Right cardiac atrium (tissue), 5 donors: ENCODE results near the gene APP. TPM values are rescaled to one million over a fixed set of nuclear protein-coding genes. Genes with fewer than 3 reads are reported as not detected.

Experiments
- ATAC-seq, 2 donors: fragments of 200-7000 bp; cut with Tn5 transposase; one replicate each; pipeline versions ENCODE4 v1.8.0 to v1.9.1; 2020; ENCODE audit warnings: moderate library complexity in 2 of 2, mild to moderate bottlenecking in 1 of 2
- DNase-seq, 3 donors: peaks; one replicate each; pipeline ENCODE4 v3.0.0-alpha.2; 2020
- H3K27ac ChIP-seq: one replicate; pipeline ENCODE4 v1.5.1; 2013; ENCODE audit warnings: mild to moderate bottlenecking, low read length, control low read depth, moderate library complexity
- H3K27me3 ChIP-seq: one replicate; pipeline ENCODE4 v1.6.1; 2013; ENCODE audit not compliant: control insufficient read depth, insufficient read depth
- H3K4me1 ChIP-seq: one replicate; pipeline ENCODE4 v1.6.1; 2013; ENCODE audit warnings: low read length; ENCODE audit not compliant: control insufficient read depth, insufficient read depth
- H3K4me3 ChIP-seq: one replicate; pipeline ENCODE4 v1.5.1; 2013; ENCODE audit warnings: low read length, control low read depth
- H3K9me3 ChIP-seq: one replicate; pipeline ENCODE4 v1.6.1; 2013; ENCODE audit warnings: low read length; ENCODE audit not compliant: control insufficient read depth
- WGBS: extraction: QIAGEN DNeasy Blood & Tissue Kit; methylation state at CpG from one replicate; pipeline ENCODE4 v1.1.7; 2013; 5-methylcytosine and 5-hydroxymethylcytosine counted together
- intact Hi-C, 4 donors: fragments of 100-400 bp; cut with DNase I; formaldehyde crosslinking; loops; one replicate each; pipeline versions ENCODE4 v1.11.0 to v1.14.0; 2022 to 2023
- polyA plus RNA-seq: library from polyadenylated mRNA; stranded (reverse); fragments of 200-250 nt; gene quantifications from one replicate; pipeline ENCODE4 v1.2.3, GENCODE V29; 2013
- total RNA-seq, 4 donors: library from RNA; stranded (reverse); fragmentation: NEBNext Ultra II Directional; extraction: Animal tissue kit (Norgen Biotek cat#: 25700); gene quantifications; one replicate each; pipeline ENCODE4 v1.2.1, GENCODE V29; 2021
- donor health status: healthy with polysubstance abuse.
- donor health status: DM: no; HTN: yes; CAD: no.
- donor health status: DM: no; HTN: no; CAD: no.
- donor health status: DM: no; HTN: yes; CAD: no; lungs with severe emphysema.
- donor health status: DM: yes; HTN: yes; CAD: no.

APP gene
- total and polyA plus RNA-seq, 5 donors: 277 to 535 (median 448) TPM

DNA sequence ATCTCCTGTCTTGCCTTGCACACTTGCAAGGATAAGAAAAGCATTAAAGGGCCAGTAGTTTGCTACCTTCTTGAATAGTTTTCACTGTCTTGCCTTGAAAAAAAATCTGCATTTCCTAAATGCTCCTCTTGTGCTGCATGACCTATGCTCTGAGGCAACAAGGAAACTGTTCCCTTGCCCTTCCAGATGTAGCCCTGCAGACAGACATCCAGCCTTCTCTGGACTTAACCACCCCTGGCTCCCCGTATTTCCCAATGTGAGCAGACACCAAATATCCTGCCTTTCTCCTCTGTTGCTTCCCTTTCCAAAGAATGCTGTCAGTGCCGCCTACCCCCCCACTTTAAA lies 258.2 kb downstream of the APP start:
- no peak overlapping the region for H3K4me3 ChIP-seq
- ATAC-seq (peak in 1 of 2 donors; percentile 31), DNase-seq (no peak)
- intact Hi-C loops: no loop called here
- WGBS: 63% methylated on average over 2 of the region's 2 CpGs
- no peaks in the 10 kb centered on the region for H3K27me3 ChIP-seq
- no peak overlapping the region for H3K27ac ChIP-seq
- peaks cover 9% of the 10 kb centered on the region for H3K4me1 ChIP-seq
- no peaks in the 10 kb centered on the region for H3K9me3 ChIP-seq

- Histone ChIP-seq H3K4me3 (no peak overlapping the region), H3K27ac (no peak overlapping the region), H3K9me3 (no peaks in the 10 kb centered on the region), H3K27me3 (no peaks in the 10 kb centered on the region), H3K4me1 (peaks cover 9% of the 10 kb centered on the region)
- ATAC-seq (peak; percentile 48 to 54), DNase-seq (peak; percentile 31 to 74 (median 72))
- intact Hi-C loops: no loop called here
- 77% methylated on average over 20 of the region's 20 CpGs for WGBS
Observed at GRCh38 chr21:25911730-25912401, 258.7 kb downstream of the APP start.

GRCh38 chr21:25910809-25911208 lies 259.8 kb downstream of the APP start:
- Histone ChIP-seq H3K27me3 (no peaks in the 10 kb centered on the region), H3K9me3 (no peaks in the 10 kb centered on the region), H3K4me3 (no peak overlapping the region), H3K4me1 (peaks cover 9% of the 10 kb centered on the region), H3K27ac (no peak overlapping the region)
- intact Hi-C loops: no loop called here
- DNase-seq (no peak), ATAC-seq (no peak)
- WGBS: 90% methylated on average over 1 of the region's 1 CpG

DNA sequence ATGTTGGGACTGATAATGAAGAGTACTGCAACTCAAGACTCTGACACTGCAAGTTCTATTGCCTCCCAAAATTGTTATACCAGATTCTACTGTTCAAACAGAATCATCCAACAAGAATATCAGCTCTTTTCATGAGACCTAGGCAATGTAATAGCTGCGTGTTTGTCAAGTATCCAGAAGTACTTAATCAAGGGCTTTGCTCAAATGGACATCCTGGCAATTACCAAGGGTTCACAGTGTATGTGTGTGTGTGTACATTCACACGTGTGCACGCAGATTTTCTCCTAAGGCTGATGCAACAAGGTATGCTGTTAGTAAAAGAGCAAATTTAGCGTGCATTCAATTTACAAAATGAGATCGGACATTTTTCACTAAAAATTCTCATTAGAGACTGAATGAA lies 261.2 kb downstream of the APP start:
- H3K4me3 ChIP-seq: no peak overlapping the region
- H3K27ac ChIP-seq: no peak overlapping the region
- no peaks in the 10 kb centered on the region for H3K27me3 ChIP-seq
- peaks cover 12% of the 10 kb centered on the region for H3K4me1 ChIP-seq
- intact Hi-C loops: no loop called here
- H3K9me3 ChIP-seq: no peaks in the 10 kb centered on the region
- ATAC-seq (no peak), DNase-seq (no peak)
- 92% methylated on average over 5 of the region's 5 CpGs for WGBS

GRCh38 chr21:25908495-25908894 lies 262.1 kb downstream of the APP start:
- no peak for DNase-seq
- WGBS: 67% methylated on average over 5 of the region's 5 CpGs
- Histone ChIP-seq H3K4me1 (peaks cover 9% of the 10 kb centered on the region), H3K27me3 (no peaks in the 10 kb centered on the region), H3K27ac (no peak overlapping the region), H3K9me3 (no peaks in the 10 kb centered on the region), H3K4me3 (no peak overlapping the region)
- intact Hi-C loops: no loop called here
- ATAC-seq: no peak

GRCh38 chr21:25907573-25908275 lies 262.8 kb downstream of the APP start:
- Histone ChIP-seq H3K27me3 (no peaks in the 10 kb centered on the region), H3K9me3 (no peaks in the 10 kb centered on the region), H3K27ac (no peak overlapping the region), H3K4me3 (no peak overlapping the region), H3K4me1 (peaks cover 9% of the 10 kb centered on the region)
- no peak for DNase-seq
- WGBS: 30% methylated on average over 3 of the region's 3 CpGs
- intact Hi-C loops: no loop called here
- ATAC-seq: peak; percentile 49 to 55

DNA sequence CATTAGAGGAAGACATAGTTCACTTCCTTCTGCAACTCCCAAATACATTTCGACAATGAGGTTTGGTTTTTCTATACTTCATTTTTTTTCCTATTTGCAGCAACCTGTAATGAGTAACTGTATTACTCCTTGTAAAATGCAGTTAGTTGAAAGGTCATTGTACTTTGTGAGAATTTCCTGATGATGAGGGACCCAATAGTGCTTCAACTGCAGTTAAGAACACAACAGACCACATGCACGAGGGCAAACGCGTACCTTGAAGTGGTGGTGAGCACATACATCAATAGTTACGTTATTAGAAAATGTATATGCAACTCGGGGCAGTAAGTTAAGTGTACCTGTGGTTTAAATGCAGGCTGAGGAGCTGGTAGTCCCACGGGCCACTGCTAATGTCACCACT lies 264.0 kb downstream of the APP start:
- intact Hi-C loops: no loop called here
- no peaks in the 10 kb centered on the region for H3K9me3 ChIP-seq
- no peak for ATAC-seq
- peaks cover 3% of the 10 kb centered on the region for H3K4me1 ChIP-seq
- no peak for DNase-seq
- no peak overlapping the region for H3K27ac ChIP-seq
- WGBS: 93% methylated on average over 7 of the region's 7 CpGs
- H3K4me3 ChIP-seq: no peak overlapping the region
- H3K27me3 ChIP-seq: no peaks in the 10 kb centered on the region

- intact Hi-C loops: no loop called here
- no peak for DNase-seq
- Histone ChIP-seq H3K27me3 (no peaks in the 10 kb centered on the region), H3K27ac (no peak overlapping the region), H3K4me3 (no peak overlapping the region), H3K9me3 (no peaks in the 10 kb centered on the region), H3K4me1 (peaks cover 3% of the 10 kb centered on the region)
- WGBS: 58% methylated on average over 6 of the region's 6 CpGs
- peak in 1 of 2 donors; percentile 38 for ATAC-seq
Observed at GRCh38 chr21:25905126-25905525, 265.4 kb downstream of the APP start.

- DNase-seq (no peak), ATAC-seq (no peak)
- no peak overlapping the region for H3K27ac ChIP-seq
- 84% methylated on average over 1 of the region's 1 CpG for WGBS
- H3K9me3 ChIP-seq: no peaks in the 10 kb centered on the region
- H3K4me1 ChIP-seq: peaks cover 6% of the 10 kb centered on the region
- intact Hi-C loops: no loop called here
- H3K27me3 ChIP-seq: no peaks in the 10 kb centered on the region
- no peak overlapping the region for H3K4me3 ChIP-seq
Observed at GRCh38 chr21:25904044-25904695, 266.4 kb downstream of the APP start.

- WGBS: 74% methylated on average over 5 of the region's 5 CpGs
- no peaks in the 10 kb centered on the region for H3K27me3 ChIP-seq
- no peaks in the 10 kb centered on the region for H3K9me3 ChIP-seq
- H3K4me1 ChIP-seq: peaks cover 6% of the 10 kb centered on the region
- H3K4me3 ChIP-seq: no peak overlapping the region
- H3K27ac ChIP-seq: no peak overlapping the region
- intact Hi-C loops: no loop called here
- ATAC-seq (peak; percentile 27 to 49), DNase-seq (no peak)
Observed at GRCh38 chr21:25903607-25904006, 267.0 kb downstream of the APP start.

DNA sequence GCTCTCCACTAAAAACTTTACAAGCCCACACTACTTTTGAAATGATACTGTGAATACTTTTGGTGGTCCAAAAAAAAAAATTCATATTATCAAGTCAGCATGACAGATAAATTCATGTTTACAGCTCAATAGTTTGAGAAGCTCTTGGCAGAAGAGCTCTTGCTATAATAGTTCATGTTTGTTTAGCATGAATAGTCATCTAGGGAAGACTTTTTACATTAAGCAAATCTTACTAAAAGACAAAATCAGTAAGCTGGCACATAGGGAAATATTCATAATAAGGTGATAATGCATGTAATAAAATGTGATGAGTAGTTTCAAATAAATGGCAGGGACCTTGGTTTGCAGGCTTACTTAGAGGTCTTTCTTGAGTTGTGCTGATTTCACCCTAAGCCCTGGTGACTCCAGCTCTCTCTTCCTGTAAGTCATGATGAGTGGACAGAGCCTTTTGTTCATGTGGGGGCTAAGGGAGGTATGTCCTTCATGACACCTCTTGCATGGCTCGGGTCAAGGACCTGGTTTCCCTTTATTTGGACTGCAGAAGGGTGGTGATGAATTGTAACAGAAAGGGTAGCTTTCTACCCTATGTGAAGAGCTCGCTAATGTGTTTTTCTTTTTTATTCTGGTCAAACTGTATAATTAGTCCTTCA lies 269.1 kb downstream of the APP start:
- H3K4me1 ChIP-seq: peaks cover 6% of the 10 kb centered on the region
- H3K4me3 ChIP-seq: no peak overlapping the region
- H3K27me3 ChIP-seq: no peaks in the 10 kb centered on the region
- 72% methylated on average over 2 of the region's 2 CpGs for WGBS
- no peak for DNase-seq
- no peak for ATAC-seq
- H3K27ac ChIP-seq: no peak overlapping the region
- intact Hi-C loops: no loop called here
- H3K9me3 ChIP-seq: no peaks in the 10 kb centered on the region
